GM18519 (cell line): ENCODE results near the gene MAMDC4.
"Not testable (repeated sequence)": the region's sequence is repeated elsewhere in the genome, so short reads cannot be mapped to it uniquely, and the experiment has no call there.

Experiments used
- ATAC-seq: cut with Tn5 transposase; IDR thresholded peaks from one replicate; pipeline ENCODE4 v1.9.1; 2021; ENCODE audit warnings: mild to moderate bottlenecking, moderate library complexity; ENCODE audit not compliant: unreplicated experiment, low FRiP score

The MAMDC4 gene

DNA sequence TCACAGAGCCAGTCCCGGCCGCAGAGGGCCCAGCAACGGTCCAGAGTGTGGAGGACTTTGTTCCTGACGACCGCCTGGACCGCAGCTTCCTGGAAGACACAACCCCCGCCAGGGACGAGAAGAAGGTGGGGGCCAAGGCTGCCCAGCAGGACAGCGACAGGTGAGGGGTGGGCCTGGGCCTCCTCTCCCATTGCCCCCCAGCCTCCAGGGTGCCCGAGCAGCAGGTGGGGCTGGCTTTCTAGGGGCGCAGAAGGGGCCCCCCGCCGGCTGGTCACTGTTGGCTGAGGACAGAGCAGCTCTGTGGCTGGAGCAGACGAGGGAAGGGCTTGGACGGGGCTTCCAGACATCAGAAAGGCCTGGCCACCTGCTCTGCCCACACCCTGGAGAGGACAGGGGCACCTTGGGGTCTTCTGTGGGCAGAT lies 14.3 kb upstream of the MAMDC4 start:
- not testable (repeated sequence) for ATAC-seq

- no peak for ATAC-seq
These were observed 13.6 kb upstream of the MAMDC4 start for GRCh38 chr9:136838314-136839228.

DNA sequence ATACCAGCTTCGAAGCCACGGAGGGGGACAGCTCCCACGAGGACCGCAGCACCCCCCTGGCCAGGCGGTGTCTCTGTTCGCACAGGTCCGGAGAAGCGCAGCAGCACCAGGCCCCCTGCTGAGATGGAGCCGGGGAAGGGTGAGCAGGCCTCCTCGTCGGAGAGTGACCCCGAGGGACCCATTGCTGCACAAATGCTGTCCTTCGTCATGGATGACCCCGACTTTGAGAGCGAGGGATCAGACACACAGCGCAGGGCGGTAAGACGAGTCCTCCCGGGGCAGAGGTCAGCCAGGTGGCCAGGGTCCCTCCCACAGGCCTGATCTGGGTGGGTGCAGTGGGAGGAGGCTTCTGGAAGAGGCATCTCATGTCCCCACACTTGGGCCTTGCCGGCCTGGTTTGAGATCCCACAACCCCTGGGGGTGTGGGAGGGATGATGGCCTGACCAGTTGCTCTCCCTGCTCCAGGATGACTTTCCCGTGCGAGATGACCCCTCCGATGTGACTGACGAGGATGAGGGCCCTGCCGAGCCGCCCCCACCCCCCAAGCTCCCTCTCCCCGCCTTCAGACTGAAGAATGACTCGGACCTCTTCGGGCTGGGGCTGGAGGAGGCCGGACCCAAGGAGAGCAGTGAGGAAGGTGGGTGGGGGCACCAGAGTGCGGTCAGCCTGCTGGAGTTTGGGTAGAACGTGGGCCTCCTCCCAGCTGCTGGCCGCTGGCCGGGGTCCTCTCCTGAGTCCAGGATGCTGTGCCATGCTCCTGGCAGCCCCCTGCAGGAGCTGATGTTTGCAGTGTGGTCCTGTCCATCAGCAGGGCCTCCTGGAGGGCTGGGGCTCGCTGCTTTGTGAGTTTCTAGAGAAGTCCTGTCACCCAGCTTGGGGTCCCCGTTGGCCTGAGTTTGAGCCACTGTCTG lies 12.7 kb upstream of the MAMDC4 start:
- ATAC-seq: no peak

- no peak for ATAC-seq
These were observed 11.8 kb upstream of the MAMDC4 start for GRCh38 chr9:136840140-136840876.

GRCh38 chr9:136840877-136841645 lies 11.1 kb upstream of the MAMDC4 start:
- no peak for ATAC-seq

- ATAC-seq: not testable (repeated sequence)
These were observed 10.3 kb upstream of the MAMDC4 start for GRCh38 chr9:136841646-136842379.

GRCh38 chr9:136842380-136842948 lies 9.7 kb upstream of the MAMDC4 start, which contains the start of gene AJM1:
TSS of gene AJM1 (plus strand) at chr9:136842478. CDS start at chr9:136844415, 1,937 bp downstream.
- not testable (repeated sequence) for ATAC-seq

DNA sequence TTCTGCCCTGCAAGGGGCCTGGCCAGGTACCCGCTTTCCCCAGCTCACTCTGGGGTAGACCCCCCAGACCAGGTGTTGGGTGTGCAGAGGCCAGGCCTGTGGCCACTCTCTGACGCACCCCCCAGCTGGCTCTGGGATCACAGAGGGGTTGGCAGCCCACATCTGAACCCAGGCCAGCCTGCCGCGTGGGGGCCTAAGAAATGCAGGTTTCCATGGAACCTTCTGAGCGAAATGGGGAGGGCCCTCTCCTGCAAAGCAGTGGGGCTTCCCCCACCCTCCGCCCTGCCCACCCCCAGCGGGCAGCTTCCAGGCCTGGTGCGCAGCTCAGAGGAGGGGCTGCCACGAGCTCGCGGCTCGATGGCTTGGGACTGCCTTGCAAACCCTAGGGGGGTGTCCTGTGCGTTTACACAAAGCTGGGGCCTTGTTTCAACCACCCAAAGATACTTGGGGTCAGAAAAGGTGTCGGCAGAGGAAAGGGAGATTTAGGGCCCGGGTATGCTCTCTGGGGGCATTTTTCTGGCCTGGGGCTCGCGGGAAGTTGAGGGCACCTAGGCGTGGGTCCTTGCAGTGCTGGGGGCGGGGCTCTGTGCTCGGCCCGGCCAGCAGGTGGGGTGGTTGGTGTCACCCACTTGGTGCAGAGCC lies 8.9 kb upstream of the MAMDC4 start:
- not testable (repeated sequence) for ATAC-seq

DNA sequence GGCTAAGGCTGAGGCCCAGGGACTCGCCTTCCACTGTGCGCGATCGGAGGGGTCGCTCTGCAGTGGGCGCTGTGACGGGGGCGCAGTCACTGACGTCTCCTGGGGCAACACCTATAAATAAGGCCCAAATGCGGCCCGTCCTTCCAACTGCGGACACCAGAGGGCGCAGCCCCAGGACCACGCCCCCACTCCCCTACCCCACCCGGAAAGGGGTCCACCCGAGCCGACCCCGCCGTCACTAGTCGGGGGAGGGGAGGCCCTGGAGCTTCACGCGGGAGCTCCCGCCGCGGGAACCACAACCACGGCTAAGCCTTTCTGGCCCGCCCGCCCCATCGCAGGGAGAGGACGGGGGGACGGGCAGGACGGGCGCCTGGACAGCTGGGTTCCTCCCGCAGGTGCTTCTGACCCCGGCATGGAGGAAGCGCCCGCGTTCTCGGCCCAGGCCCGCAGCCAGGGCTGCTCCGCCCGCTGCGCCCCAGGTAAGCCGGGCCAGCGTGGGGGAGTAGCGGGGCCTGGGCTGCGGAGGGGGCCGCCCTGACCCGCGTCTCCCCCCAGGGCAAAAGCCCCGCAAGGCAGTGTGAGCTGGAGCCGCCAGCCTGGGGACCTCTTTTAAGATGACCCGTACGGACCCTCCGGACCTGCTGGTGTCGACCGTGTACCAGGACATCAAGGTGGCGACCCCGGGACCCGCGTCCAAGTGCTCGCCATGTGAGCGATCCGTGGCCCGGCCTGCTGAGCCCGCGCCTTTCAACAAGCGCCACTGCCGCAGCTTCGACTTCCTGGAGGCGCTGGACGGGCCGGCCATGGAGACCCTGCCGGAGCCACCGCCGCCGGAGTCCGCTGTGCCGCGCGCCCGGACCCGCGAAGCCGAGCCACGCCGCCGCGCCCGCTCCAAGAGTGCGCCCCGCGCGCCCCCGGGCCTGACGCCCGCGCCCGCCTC lies 8.1 kb upstream of the MAMDC4 start:
- ATAC-seq: not testable (repeated sequence)

GRCh38 chr9:136844761-136845464 lies 7.2 kb upstream of the MAMDC4 start:
- no peak for ATAC-seq

DNA sequence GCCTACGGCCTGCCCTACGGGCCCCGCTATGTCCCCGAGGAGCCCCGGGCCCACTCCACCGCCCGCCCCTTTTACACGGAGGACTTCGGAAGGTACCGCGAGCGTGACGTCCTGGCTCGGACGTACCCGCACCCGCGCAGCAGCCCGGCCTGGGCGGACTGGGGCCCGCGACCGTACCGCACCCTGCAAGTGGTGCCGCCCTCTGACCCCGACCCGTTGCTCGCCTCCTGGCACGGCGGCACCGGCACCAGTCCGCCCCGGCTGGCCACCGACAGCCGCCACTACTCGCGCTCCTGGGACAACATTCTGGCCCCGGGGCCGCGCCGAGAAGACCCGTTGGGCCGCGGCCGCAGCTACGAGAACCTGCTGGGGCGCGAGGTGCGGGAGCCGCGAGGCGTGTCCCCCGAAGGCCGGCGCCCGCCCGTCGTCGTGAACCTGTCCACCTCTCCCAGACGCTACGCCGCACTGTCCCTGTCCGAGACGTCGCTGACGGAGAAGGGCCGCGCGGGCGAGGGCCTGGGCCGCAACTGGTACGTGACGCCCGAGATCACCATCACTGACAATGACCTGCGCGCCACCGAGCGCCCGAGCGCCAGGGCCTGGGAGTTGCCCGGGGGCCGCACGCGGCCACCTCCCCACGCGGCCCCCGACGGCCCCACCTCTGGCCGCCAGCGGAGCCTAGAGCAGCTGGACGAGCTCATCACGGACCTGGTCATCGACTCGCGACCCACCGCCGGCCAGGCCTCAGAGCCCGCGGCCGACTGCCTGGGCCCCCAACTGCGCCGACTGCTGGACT lies 6.5 kb upstream of the MAMDC4 start:
- no peak for ATAC-seq

DNA sequence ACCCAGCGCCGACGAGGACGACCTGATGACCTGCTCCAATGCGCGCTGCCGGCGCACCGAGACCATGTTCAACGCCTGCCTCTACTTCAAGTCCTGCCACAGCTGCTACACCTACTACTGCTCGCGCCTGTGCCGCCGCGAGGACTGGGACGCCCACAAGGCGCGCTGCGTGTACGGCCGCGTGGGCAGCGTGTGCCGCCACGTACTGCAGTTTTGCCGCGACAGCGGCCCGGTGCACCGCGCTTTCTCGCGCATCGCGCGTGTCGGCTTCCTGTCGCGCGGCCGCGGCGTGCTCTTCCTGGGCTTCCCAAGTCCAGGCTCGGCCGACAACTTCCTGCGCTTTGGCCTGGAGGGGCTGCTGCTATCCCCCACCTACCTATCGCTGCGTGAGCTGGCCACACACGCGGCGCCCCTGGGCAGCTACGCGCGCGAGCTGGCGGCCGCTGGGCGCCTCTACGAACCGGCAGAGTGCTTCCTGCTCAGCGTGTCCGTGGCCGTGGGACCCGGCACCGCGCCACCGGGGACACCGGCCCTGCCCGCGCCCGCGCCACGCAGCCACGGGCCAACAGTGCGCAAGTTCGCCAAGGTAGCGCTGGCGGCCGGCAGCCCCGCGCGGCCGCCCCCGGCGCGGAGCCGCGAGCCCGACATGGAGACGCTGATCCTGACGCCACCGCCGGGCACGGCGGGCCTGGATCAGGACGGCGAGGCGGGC lies 5.6 kb upstream of the MAMDC4 start:
- ATAC-seq: no peak

GRCh38 chr9:136847088-136847825 lies 4.9 kb upstream of the MAMDC4 start:
- ATAC-seq: no peak

DNA sequence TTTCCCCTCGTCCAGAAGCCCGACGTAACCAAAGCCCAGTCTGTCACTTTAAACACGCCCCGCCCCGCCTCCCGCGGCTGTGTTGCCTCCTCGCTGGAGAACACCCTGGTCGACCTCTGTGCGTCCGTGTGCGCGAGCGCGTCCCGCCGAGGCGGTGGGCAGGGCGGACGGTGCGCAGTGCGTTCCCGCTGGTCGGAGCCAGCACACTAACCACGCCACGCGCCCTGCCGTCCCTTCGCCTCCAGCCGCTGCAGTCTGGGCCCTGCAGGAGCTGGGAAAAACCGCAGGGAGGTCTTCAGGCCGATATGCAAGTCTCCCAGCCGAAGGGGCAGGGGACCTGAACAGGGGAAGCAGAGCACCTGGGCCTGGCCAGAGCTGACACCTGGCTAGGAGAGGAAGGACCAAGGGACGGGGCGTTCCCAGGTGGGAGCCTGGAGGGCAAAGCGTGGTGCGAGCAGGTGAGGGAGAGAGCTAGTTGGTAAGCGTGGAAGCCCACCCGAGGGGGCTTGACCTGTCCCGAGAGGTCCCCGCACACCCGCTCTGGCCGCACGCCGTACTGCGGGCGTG lies 4.2 kb upstream of the MAMDC4 start:
- no peak for ATAC-seq
